ENCODE results near the gene VSIG10L2. TPM values are rescaled to one million over a fixed set of nuclear protein-coding genes. Genes with fewer than 3 reads are reported as not detected.

Gene VSIG10L2
- total RNA-seq, 1 donor from 2014 or later, result 28.2 TPM

GRCh38 chr11:125957618-125958332 lies 11.9 kb downstream of the VSIG10L2 start:
- Histone ChIP-seq H3K36me3 (no peaks in the 10 kb centered on the region), H3K9me3 (no peaks in the 10 kb centered on the region), H3K27ac (no peak overlapping the region), H3K4me1 (peaks cover 32% of the 10 kb centered on the region), H3K4me3 (no peak overlapping the region), H3K27me3 (no peaks in the 10 kb centered on the region)
- intact Hi-C loops (cut with DNase I), result loop anchor here (10.0 kb wide), 1 partner anchor 697 kb away; no protein-coding TSS in a partner anchor
- DNase-seq (ENCODE audit: extremely low spot score in 2 of 2), result peak in 1 of 2 donors; percentile 70
- TF ChIP-seq CTCF (IDR thresholded peaks at IDR 0.05) (no peak), POLR2AphosphoS5 (IDR thresholded peaks at IDR 0.05; ENCODE audit: insufficient read depth in 1 of 2, low read depth in 1 of 2) (no peak), POLR2A (IDR thresholded peaks at IDR 0.05) (no peak)

GRCh38 chr11:125958872-125959400 lies 13.1 kb downstream of the VSIG10L2 start:
- H3K9me3 ChIP-seq, result no peaks in the 10 kb centered on the region
- peaks cover 23% of the 10 kb centered on the region for H3K4me1 ChIP-seq
- no peak for DNase-seq (ENCODE audit: extremely low spot score in 2 of 2)
- intact Hi-C loops (cut with DNase I), result loop anchor here (10.0 kb wide), 1 partner anchor 696 kb away; no protein-coding TSS in a partner anchor
- no peaks in the 10 kb centered on the region for H3K36me3 ChIP-seq
- no peak overlapping the region for H3K27ac ChIP-seq
- no peaks in the 10 kb centered on the region for H3K27me3 ChIP-seq
- no peak overlapping the region for H3K4me3 ChIP-seq
- no peak for TF ChIP-seq POLR2A (IDR thresholded peaks at IDR 0.05)
- TF ChIP-seq CTCF (IDR thresholded peaks at IDR 0.05), result no peak
- no peak for TF ChIP-seq POLR2AphosphoS5 (IDR thresholded peaks at IDR 0.05; ENCODE audit: insufficient read depth in 1 of 2, low read depth in 1 of 2)

- peak in 1 of 2 donors; percentile 54 for DNase-seq (ENCODE audit: extremely low spot score in 2 of 2)
- Histone ChIP-seq H3K27me3 (no peaks in the 10 kb centered on the region), H3K4me3 (no peak overlapping the region), H3K4me1 (peaks cover 17% of the 10 kb centered on the region), H3K9me3 (no peaks in the 10 kb centered on the region), H3K27ac (no peak overlapping the region), H3K36me3 (no peaks in the 10 kb centered on the region)
- intact Hi-C loops (cut with DNase I), result loop anchor here (10.0 kb wide), 1 partner anchor 695 kb away; no protein-coding TSS in a partner anchor
- TF ChIP-seq POLR2AphosphoS5 (IDR thresholded peaks at IDR 0.05; ENCODE audit: insufficient read depth in 1 of 2, low read depth in 1 of 2) (no peak), CTCF (IDR thresholded peaks at IDR 0.05) (no peak), POLR2A (IDR thresholded peaks at IDR 0.05) (no peak)
Observed at GRCh38 chr11:125959511-125959910, 13.7 kb downstream of the VSIG10L2 start.

GRCh38 chr11:125959931-125960330 lies 14.1 kb downstream of the VSIG10L2 start:
- TF ChIP-seq CTCF (IDR thresholded peaks at IDR 0.05), result no peak
- no peak for TF ChIP-seq POLR2A (IDR thresholded peaks at IDR 0.05)
- no peak for TF ChIP-seq POLR2AphosphoS5 (IDR thresholded peaks at IDR 0.05; ENCODE audit: insufficient read depth in 1 of 2, low read depth in 1 of 2)
- intact Hi-C loops (cut with DNase I), result loop anchor here (10.0 kb wide), 1 partner anchor 695 kb away; no protein-coding TSS in a partner anchor
- Histone ChIP-seq H3K36me3 (no peaks in the 10 kb centered on the region), H3K4me1 (peaks cover 17% of the 10 kb centered on the region), H3K27ac (no peak overlapping the region), H3K4me3 (no peak overlapping the region), H3K27me3 (no peaks in the 10 kb centered on the region), H3K9me3 (no peaks in the 10 kb centered on the region)
- peak in 1 of 2 donors; percentile 52 for DNase-seq (ENCODE audit: extremely low spot score in 2 of 2)

GRCh38 chr11:125960771-125961170 lies 14.9 kb downstream of the VSIG10L2 start:
- Histone ChIP-seq H3K4me3 (no peak overlapping the region), H3K9me3 (no peaks in the 10 kb centered on the region), H3K4me1 (peaks cover 17% of the 10 kb centered on the region), H3K27me3 (no peaks in the 10 kb centered on the region), H3K27ac (no peak overlapping the region), H3K36me3 (no peaks in the 10 kb centered on the region)
- intact Hi-C loops (cut with DNase I), result no loop called here
- TF ChIP-seq POLR2AphosphoS5 (IDR thresholded peaks at IDR 0.05; ENCODE audit: insufficient read depth in 1 of 2, low read depth in 1 of 2) (no peak), CTCF (IDR thresholded peaks at IDR 0.05) (no peak), POLR2A (IDR thresholded peaks at IDR 0.05) (no peak)
- DNase-seq (ENCODE audit: extremely low spot score in 2 of 2), result peak in 1 of 2 donors; percentile 64

All from vagina (tissue), 2 donors.